SHP77 (cell line): ENCODE data around the gene FHIT.

Experiments
- DNase-seq, 2 experiments: peaks; one replicate each; lab custom pipeline; 2025; lab: John Stamatoyannopoulos, UW

Gene FHIT

GRCh38 chr3:60333710-60334109, 917.5 kb downstream of the FHIT start:
- peak in 1 of 2 experiments; percentile 20 for DNase-seq

- peak; percentile 45 to 49 for DNase-seq
These were observed 921.1 kb downstream of the FHIT start for GRCh38 chr3:60330107-60330506.

- no peak for DNase-seq
These were observed 925.6 kb downstream of the FHIT start for GRCh38 chr3:60325610-60326170.

- DNase-seq, result no peak
These were observed 927.6 kb downstream of the FHIT start for GRCh38 chr3:60323651-60324050.

DNA sequence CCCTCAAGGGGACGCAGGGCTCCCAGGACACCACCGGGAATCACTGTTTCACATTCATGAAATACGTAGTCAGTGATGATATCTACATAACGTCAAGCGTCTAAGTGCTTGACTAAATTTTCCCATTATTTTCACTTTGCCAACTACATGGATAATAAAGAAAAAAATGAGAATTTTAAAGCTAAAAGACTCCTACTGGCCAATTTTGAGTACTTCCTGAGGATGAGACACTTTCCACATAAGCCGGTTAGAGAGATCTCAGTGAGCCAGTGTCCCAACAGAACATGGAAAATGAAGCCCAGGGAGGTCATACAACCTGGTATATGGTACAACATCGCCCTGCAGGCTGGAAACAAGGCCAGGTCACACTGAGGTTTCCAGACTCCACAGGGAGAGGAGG, 928.1 kb downstream of the FHIT start:
- no peak for DNase-seq

DNA sequence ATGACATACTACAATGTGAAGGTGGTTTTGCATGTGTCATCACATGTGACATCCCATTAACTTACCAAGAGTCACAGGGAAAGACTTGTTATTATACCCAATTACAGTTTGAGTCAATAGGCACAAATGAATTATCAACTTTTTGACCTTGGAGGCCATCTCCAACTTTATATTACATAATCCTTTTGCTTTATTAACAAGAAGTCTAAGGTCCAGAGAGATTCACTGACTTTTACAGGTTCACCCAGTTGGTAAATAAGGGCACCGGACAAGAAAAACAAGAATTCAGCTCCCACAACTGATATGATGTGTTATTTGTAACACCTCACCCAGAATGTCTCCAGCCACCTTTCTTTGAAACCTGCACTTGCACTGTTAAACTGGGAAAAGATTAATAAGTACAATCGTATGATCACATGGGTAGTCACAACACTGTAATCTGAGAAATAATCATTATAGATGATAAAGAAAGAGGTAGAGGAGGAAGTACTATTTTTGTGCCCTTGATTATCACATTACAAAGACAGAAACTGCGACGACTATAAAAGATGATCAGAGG, 928.9 kb downstream of the FHIT start:
- DNase-seq, result no peak

GRCh38 chr3:60319179-60319858, 931.9 kb downstream of the FHIT start:
- DNase-seq, result no peak

DNA sequence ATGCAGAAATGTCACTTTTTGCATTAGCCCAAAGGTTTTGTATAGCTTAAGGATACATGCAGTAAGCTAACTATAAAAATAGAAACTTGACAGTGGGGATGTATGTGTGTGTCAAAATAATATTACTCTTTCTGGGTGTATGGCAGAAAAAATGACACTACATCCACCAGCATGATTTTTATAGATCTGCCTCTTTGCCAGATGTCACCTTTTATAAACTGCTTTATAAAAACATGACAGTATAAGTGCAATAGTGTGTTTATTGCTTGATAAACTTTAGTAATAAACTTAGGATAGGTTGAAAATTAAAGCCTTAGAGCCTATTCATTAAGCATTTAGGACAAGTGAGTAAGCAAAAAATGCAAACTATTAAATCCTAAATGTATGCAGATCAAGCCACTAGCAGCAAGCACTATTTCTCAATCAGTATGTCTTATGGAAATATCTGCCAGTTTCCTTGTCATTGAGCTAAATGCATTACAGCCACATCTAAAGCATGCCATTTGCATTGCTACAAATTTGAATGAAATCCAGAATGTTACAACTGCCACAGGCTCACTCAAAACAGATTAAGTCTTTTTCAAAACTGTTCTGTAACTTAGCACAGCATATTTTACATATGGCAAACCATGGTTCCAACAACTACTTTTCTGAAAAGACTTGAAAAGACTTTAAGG, 935.0 kb downstream of the FHIT start:
- DNase-seq, result no peak

DNA sequence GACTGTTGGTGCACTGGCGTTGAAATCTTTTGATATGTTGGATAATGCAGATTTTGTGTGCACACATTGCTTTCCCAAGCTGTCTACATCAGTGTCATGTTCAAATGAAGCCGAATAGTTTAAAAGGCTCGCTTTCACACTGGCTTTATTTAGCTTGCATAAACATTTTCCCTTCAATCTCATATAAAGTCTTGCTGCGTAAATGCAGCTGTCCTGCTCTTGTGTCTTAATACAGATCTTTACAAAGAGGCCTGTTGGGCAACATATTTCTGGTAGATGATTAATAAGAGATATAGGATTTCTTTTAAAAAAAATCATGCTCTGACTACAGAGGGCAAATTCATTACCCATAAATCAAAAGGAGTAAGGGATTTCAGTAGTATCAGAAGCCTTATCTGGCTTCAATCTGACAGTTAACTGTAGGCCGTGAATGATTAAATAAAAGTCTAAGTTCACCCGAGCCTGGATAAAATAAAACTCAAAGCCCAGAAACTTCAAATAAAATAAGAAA, 937.2 kb downstream of the FHIT start:
- no peak for DNase-seq

DNA sequence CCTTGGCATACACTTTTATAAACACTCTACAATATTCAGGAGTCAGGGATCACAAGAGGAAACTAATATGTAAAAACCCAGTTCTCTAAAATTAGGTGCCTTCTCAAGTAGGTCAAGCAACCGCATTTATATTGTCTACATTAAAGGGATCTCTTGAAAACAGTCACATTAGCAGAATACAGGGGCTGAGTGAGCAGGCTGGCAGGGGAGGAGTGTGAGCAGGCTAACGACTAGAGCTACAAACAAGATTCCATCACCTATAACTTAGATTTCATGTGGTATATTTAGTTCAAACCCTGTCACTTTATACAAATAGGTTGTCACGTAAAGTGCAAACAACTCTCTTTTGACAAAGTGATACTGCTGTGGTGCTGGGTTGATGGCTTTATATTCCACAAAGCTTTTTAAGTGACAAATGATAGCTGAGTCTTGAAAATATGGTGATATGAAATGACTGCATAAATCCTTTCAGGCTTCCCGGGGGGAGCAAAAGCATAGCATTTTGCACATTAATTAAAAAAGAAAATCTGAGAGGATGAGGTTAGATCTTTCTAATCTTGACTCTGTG, 937.9 kb downstream of the FHIT start:
- DNase-seq, result no peak

- no peak for DNase-seq
These were observed 941.5 kb downstream of the FHIT start for GRCh38 chr3:60309539-60310268.

GRCh38 chr3:60308808-60309207, 942.4 kb downstream of the FHIT start:
- DNase-seq, result no peak

GRCh38 chr3:60307562-60308199, 943.6 kb downstream of the FHIT start:
- peak in 1 of 2 experiments; percentile 12 for DNase-seq

DNA sequence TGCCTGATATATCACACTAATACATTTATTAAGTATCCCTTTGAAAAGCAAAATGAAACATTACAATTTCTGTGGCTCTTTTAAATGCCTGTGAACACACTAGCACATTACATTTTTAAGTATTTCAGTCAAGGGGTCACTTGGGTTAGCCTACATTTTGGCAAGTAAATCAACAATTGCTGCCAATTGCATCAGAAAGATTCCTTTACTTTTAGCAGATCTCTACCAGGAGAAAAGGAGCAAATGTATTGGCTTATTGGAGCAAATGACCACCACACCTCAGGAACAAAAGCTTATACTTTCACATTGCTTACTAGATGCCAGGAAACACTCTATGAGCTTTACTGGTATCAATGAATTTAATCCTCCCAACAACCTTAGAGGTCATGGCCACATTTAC, 947.1 kb downstream of the FHIT start:
- DNase-seq, result no peak

- DNase-seq, result no peak
These were observed 948.1 kb downstream of the FHIT start for GRCh38 chr3:60303160-60303559.

DNA sequence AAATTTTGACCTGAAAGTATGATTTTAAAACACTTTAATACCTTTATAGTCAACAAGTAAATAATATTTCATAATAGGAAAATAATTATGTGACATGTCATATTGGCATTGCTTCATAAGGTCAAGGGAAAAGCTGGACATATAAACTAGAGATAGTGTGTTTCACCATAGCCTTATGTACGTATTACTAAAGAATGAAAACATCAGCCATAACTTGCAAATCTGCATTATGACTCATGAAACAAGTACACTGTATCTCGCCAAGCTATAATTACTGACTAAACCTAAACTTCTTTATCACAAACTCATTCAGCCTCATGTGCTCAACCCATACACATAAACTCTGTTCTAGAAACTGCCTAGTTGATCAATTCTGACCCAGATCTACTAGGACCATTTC, 950.1 kb downstream of the FHIT start:
- no peak for DNase-seq

DNA sequence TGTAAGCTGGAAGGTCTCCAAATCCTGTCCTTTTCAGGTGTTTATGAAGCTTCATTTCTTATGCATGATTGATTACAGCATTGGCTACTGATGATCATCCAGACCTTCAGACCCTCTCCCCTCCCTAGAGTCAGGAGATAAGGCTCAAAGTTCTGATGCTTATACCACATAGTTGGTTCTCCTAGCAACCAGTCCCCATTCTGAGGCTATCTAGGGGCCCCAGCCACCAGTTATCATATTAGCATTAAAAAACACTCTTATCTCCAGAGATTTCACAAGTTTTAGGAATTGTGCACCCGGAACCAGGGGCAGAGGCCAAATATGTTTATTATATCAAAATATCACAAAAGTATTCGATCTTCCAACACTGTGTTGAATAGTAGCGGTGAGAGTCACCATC, 953.1 kb downstream of the FHIT start:
- no peak for DNase-seq

DNA sequence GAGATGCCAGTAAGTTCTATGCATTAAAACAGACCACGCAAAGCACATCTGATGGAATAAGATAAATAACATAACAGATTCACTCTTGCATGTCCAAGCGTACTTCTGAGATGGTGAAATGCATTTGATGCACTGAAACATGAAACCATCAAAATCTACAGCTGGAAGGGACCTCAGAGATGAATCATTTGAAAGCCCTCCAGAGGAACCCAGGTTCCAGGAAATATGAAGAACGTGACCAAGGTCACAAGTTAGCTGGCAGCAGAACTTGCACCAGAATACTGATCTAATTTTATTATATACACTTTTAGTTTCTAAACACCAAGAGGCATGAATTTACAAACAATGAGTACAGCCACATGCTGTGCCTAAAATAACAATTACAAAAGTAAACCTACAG, 957.1 kb downstream of the FHIT start:
- DNase-seq, result no peak

GRCh38 chr3:60291115-60291514, 960.1 kb downstream of the FHIT start:
- no peak for DNase-seq

GRCh38 chr3:60290122-60290492, 961.1 kb downstream of the FHIT start:
- DNase-seq, result no peak

- DNase-seq, result no peak
These were observed 961.7 kb downstream of the FHIT start for GRCh38 chr3:60289341-60290121.
